Neuronal stem cell (in vitro differentiated cells): Measurements from ENCODE around the gene CACNA1F.

Source experiments
- DNase-seq: peaks from one replicate; pipeline ENCODE4 v3.0.0-alpha.2; 2013; ENCODE audit warnings: low spot score
- H2AFZ ChIP-seq: one replicate; pipeline ENCODE4 v1.6.1; 2013; ENCODE audit warnings: mild to moderate bottlenecking, low read length, inconsistent platforms
- H2AK5ac ChIP-seq: 2 replicates; pipeline ENCODE4 v1.6.1; 2013; ENCODE audit warnings: low read depth, mild to moderate bottlenecking, inconsistent platforms, low read length, moderate library complexity, mixed read lengths
- H2BK120ac ChIP-seq: 2 replicates; pipeline ENCODE4 v1.6.1; 2013; ENCODE audit warnings: low read depth, mild to moderate bottlenecking, inconsistent platforms, low read length, moderate library complexity, mixed read lengths
- H2BK12ac ChIP-seq: one replicate; pipeline ENCODE4 v1.6.1; 2013; ENCODE audit warnings: low read length, inconsistent platforms
- H2BK15ac ChIP-seq: 2 replicates; pipeline ENCODE4 v1.6.1; 2013; ENCODE audit warnings: mild to moderate bottlenecking, low read length, inconsistent platforms, mixed read lengths
- H2BK5ac ChIP-seq: one replicate; pipeline ENCODE4 v1.6.1; 2013; ENCODE audit warnings: inconsistent platforms, mild to moderate bottlenecking, low read length, moderate library complexity
- H3K14ac ChIP-seq: one replicate; pipeline ENCODE4 v1.6.1; 2013; ENCODE audit warnings: low read length, inconsistent platforms
- H3K18ac ChIP-seq: 2 replicates; pipeline ENCODE4 v1.6.1; 2013; ENCODE audit warnings: low read length, inconsistent platforms
- H3K23ac ChIP-seq: 2 replicates; pipeline ENCODE4 v1.6.1; 2013; ENCODE audit warnings: low read depth, mild to moderate bottlenecking, mixed read lengths, low read length, inconsistent platforms; ENCODE audit not compliant: poor library complexity
- H3K27ac ChIP-seq: replicated peaks from 3 replicates; pipeline ENCODE4 v1.5.1; 2013; ENCODE audit warnings: low read length, inconsistent platforms
- H3K27me3 ChIP-seq, 3 experiments: 2 replicates each; pipeline ENCODE4 v1.6.1; 2013; ENCODE audit warnings: low read length in 3 of 3, mild to moderate bottlenecking in 2 of 3, inconsistent platforms in 1 of 3, low read depth in 1 of 3, mixed read lengths in 1 of 3, moderate library complexity in 1 of 3; ENCODE audit not compliant: control insufficient read depth in 3 of 3, insufficient read depth in 3 of 3
- H3K36me3 ChIP-seq, 2 donors: replicated peaks in 1 of 2; 2 replicates each; pipeline ENCODE4 v1.6.1; 2013; ENCODE audit warnings: low read length in 2 of 2; ENCODE audit not compliant: control insufficient read depth in 2 of 2, insufficient read depth in 2 of 2
- H3K4ac ChIP-seq: 2 replicates; pipeline ENCODE4 v1.6.1; 2013; ENCODE audit warnings: inconsistent platforms, mild to moderate bottlenecking, low read length, moderate library complexity
- H3K4me1 ChIP-seq, 2 donors: 1 replicate in 1 of 2; 2 replicates in 1 of 2; pipeline ENCODE4 v1.6.1; 2013; ENCODE audit warnings: low read length in 2 of 2, low read depth in 1 of 2; ENCODE audit not compliant: control insufficient read depth in 2 of 2, insufficient read depth in 1 of 2
- H3K4me2 ChIP-seq: one replicate; pipeline ENCODE4 v1.6.1; 2013; ENCODE audit warnings: mild to moderate bottlenecking, low read length, inconsistent platforms; ENCODE audit not compliant: insufficient read depth, poor library complexity, severe bottlenecking
- H3K4me3 ChIP-seq, 2 donors: 2 replicates each; pipeline ENCODE4 v1.5.1; 2013; ENCODE audit warnings: low read length in 2 of 2, mild to moderate bottlenecking in 2 of 2, inconsistent platforms in 1 of 2, moderate library complexity in 1 of 2
- H3K79me1 ChIP-seq: one replicate; pipeline ENCODE4 v1.6.1; 2013; ENCODE audit warnings: low read depth, mild to moderate bottlenecking, inconsistent platforms, low read length, moderate library complexity
- H3K9ac ChIP-seq: one replicate; pipeline ENCODE4 v1.6.1; 2013; ENCODE audit warnings: mild to moderate bottlenecking, low read depth, low read length, inconsistent platforms; ENCODE audit not compliant: poor library complexity
- H3K9me3 ChIP-seq, 2 donors: replicated peaks in 1 of 2; 2 replicates each; pipeline versions ENCODE3 to v1.6.1; 2013; ENCODE audit warnings: low read length in 2 of 2, mild to moderate bottlenecking in 2 of 2, inconsistent platforms in 1 of 2, low read depth in 1 of 2, mixed read lengths in 1 of 2, moderate library complexity in 1 of 2; ENCODE audit not compliant: control insufficient read depth in 2 of 2, insufficient read depth in 1 of 2
- H4K8ac ChIP-seq: one replicate; pipeline ENCODE4 v1.6.1; 2013; ENCODE audit warnings: low read depth, mild to moderate bottlenecking, inconsistent platforms, low read length, moderate library complexity
- H4K91ac ChIP-seq: one replicate; pipeline ENCODE4 v1.6.1; 2013; ENCODE audit warnings: low read length, low read depth, mild to moderate bottlenecking, inconsistent platforms; ENCODE audit not compliant: poor library complexity
- WGBS, 2 donors: extraction: QIAGEN DNeasy Blood & Tissue Kit; methylation state at CpG; one replicate each; pipeline ENCODE4 v1.1.7; 2013; ENCODE audit warnings: missing lambda C conversion rate in 2 of 2, mixed read lengths in 1 of 2; ENCODE audit not compliant: insufficient read length in 2 of 2, insufficient replicate concordance in 1 of 2; ENCODE audit errors: extremely low coverage in 2 of 2; 5-methylcytosine and 5-hydroxymethylcytosine counted together

CACNA1F gene

GRCh38 chrX:49271341-49271740, 38.2 kb upstream of the CACNA1F start:
- Histone ChIP-seq H2AFZ (no peak overlapping the region), H4K91ac (no peak overlapping the region), H3K27me3 (no peaks in the 10 kb centered on the region), H3K79me1 (peaks cover 15% of the 10 kb centered on the region), H2BK15ac (no peak overlapping the region), H3K18ac (no peak overlapping the region), H3K9ac (no peak overlapping the region), H2BK12ac (no peak overlapping the region), H3K23ac (no peak overlapping the region), H3K9me3 (no peaks in the 10 kb centered on the region), H2BK5ac (no peak overlapping the region), H4K8ac (no peak overlapping the region), H3K4ac (no peak overlapping the region), H3K4me3 (no peak overlapping the region), H3K4me2 (no peak overlapping the region), H2BK120ac (no peak overlapping the region), H3K27ac (no peak overlapping the region), H2AK5ac (no peak overlapping the region), H3K36me3 (peaks cover 7 to 19% of the 10 kb centered on the region in 2 donors), H3K14ac (no peak overlapping the region), H3K4me1 (peaks cover 0 to 10% of the 10 kb centered on the region in 2 donors)
- no CpG with 5 or more reads among the region's 2 CpGs for WGBS, 2 donors
- DNase-seq: no peak

- H2BK120ac ChIP-seq: no peak overlapping the region
- H4K8ac ChIP-seq: no peak overlapping the region
- H3K4me3 ChIP-seq: peak overlapping the region; percentile 73 to 87
- peak overlapping the region; percentile 82 for H3K27ac ChIP-seq
- H3K4ac ChIP-seq: peak overlapping the region; percentile 76
- H3K4me2 ChIP-seq: peak overlapping the region; percentile 54
- peaks cover 7 to 19% of the 10 kb centered on the region in 2 donors for H3K36me3 ChIP-seq
- H3K18ac ChIP-seq: peak overlapping the region; percentile 81
- peak overlapping the region; percentile 78 for H2AFZ ChIP-seq
- H2BK12ac ChIP-seq: no peak overlapping the region
- peak overlapping the region; percentile 21 for H3K14ac ChIP-seq
- H3K9ac ChIP-seq: peak overlapping the region; percentile 91
- no CpG with 5 or more reads among the region's 66 CpGs for WGBS, 2 donors
- no peaks in the 10 kb centered on the region for H3K27me3 ChIP-seq
- H2AK5ac ChIP-seq: peak overlapping the region; percentile 94
- H3K9me3 ChIP-seq: no peaks in the 10 kb centered on the region
- DNase-seq: no peak
- peaks cover 15% of the 10 kb centered on the region for H3K79me1 ChIP-seq
- peaks cover 0 to 10% of the 10 kb centered on the region in 2 donors for H3K4me1 ChIP-seq
- H2BK5ac ChIP-seq: no peak overlapping the region
- H2BK15ac ChIP-seq: no peak overlapping the region
- H3K23ac ChIP-seq: no peak overlapping the region
- no peak overlapping the region for H4K91ac ChIP-seq
Observed at GRCh38 chrX:49270249-49270921, 37.2 kb upstream of the CACNA1F start.

- no peak for DNase-seq
- Histone ChIP-seq H2AFZ (peak within 1 kb of the TSS; percentile 92), H3K4ac (peak within 1 kb of the TSS; percentile 76), H2BK15ac (no peak within 1 kb of the TSS), H3K4me1 (peaks cover 0 to 10% of the 10 kb centered on the region in 2 donors), H4K91ac (no peak within 1 kb of the TSS), H3K4me3 (peak within 1 kb of the TSS; percentile 73 to 95), H3K18ac (peak within 1 kb of the TSS; percentile 91), H3K14ac (peak within 1 kb of the TSS; percentile 21), H3K27ac (peak within 1 kb of the TSS; percentile 92), H3K27me3 (no peaks in the 10 kb centered on the region), H3K79me1 (peaks cover 15% of the 10 kb centered on the region), H2BK120ac (no peak within 1 kb of the TSS), H3K36me3 (peaks cover 7 to 19% of the 10 kb centered on the region in 2 donors), H2BK12ac (no peak within 1 kb of the TSS), H3K9me3 (no peaks in the 10 kb centered on the region), H2BK5ac (no peak within 1 kb of the TSS), H3K9ac (peak within 1 kb of the TSS; percentile 91), H3K4me2 (peak within 1 kb of the TSS; percentile 60), H2AK5ac (peak within 1 kb of the TSS; percentile 94), H3K23ac (no peak within 1 kb of the TSS), H4K8ac (no peak within 1 kb of the TSS)
- WGBS, 2 donors: no CpG with 5 or more reads among the region's 70 CpGs
Observed at GRCh38 chrX:49269767-49270248, 36.7 kb upstream of the CACNA1F start, which contains the start of gene PPP1R3F. Gene PPP1R3F (plus strand): TSS chrX:49269793. CDS start chrX:49269870, 77 bp downstream.

- Histone ChIP-seq H2BK120ac (no peak overlapping the region), H3K9me3 (no peaks in the 10 kb centered on the region), H3K14ac (no peak overlapping the region), H2BK15ac (no peak overlapping the region), H4K91ac (no peak overlapping the region), H2AFZ (peak overlapping the region; percentile 92), H3K4me1 (peaks cover 0 to 10% of the 10 kb centered on the region in 2 donors), H2BK12ac (no peak overlapping the region), H3K23ac (no peak overlapping the region), H3K18ac (peak overlapping the region; percentile 91), H2BK5ac (no peak overlapping the region), H4K8ac (no peak overlapping the region), H3K27me3 (no peaks in the 10 kb centered on the region), H3K9ac (peak overlapping the region; percentile 72), H3K4me2 (no peak overlapping the region), H3K4ac (no peak overlapping the region), H3K36me3 (peaks cover 7 to 19% of the 10 kb centered on the region in 2 donors), H3K4me3 (peak overlapping the region; percentile 73 to 95), H2AK5ac (no peak overlapping the region), H3K79me1 (peaks cover 15% of the 10 kb centered on the region), H3K27ac (peak overlapping the region; percentile 92)
- WGBS, 2 donors: no CpG with 5 or more reads among the region's 45 CpGs
- DNase-seq: peak; percentile 91
Observed at GRCh38 chrX:49269010-49269766, 36.0 kb upstream of the CACNA1F start.
